Tongue (tissue), 2 donors: ENCODE measurements around the gene FOLR2. TPM values are rescaled to one million over a fixed set of nuclear protein-coding genes. Genes with fewer than 3 reads are reported as not detected.
"Not testable (repeated sequence)": the region's sequence is repeated elsewhere in the genome, so short reads cannot be mapped to it uniquely, and the experiment has no call there.

Source experiments
- DNase-seq: peaks from one replicate; pipeline ENCODE4 v3.0.0-alpha.2; 2015
- total RNA-seq: library from RNA; depleted of rRNA; stranded (reverse); fragments of >200 nt; gene quantifications from one replicate; pipeline ENCODE4 v1.2.3, GENCODE V29; 2014

FOLR2 gene
- 5.6 TPM for total RNA-seq

DNA sequence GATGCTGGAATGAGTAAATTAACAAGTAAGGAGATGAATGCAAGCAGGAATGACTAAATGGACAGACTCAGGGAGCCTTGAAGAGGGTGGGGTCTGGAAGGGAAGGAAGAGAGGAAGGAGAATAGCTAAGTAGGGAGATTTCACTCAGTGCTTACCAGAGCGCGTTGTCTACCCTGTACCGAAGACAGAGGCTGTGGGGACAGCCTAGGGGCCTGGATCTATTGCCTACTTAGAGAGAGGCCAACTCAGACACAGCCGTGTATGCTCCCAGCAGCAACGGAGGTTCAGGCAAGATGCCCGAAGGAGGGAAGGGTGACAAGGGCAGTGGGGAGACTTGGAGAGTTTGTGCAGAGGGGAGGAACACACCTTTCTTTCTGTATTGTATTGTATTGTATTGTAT, at the start of gene FOLR2:
Gene FOLR2, plus strand, starts transcription at position 157 of the 400 bp plus-strand sequence. CDS start 1,791 bp downstream, outside the sequence.
- no peak for DNase-seq

GRCh38 chr11:72169046-72169555, 47.5 kb upstream of the FOLR2 start:
- DNase-seq: not testable (repeated sequence)

DNA sequence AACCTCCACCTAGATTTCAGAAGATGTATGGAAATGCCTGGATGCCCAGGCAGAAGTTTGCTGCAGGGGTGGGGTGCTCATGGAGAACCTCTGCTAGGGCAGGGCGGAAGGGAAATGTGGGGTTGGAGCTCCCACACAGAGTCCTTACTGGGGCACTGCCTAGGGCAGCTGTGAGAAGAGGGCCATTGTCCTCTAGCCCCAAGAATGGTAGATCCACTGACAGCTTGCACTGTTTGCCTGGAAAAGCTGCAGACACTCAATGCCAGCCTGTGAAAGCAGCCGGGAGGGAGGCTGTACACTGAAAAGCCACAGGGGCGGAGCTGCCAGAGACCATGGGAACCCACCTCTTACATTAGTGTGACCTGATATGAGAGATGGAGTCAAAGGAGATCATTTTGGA, 46.8 kb upstream of the FOLR2 start:
- not testable (repeated sequence) for DNase-seq

GRCh38 chr11:72172043-72172442, 44.6 kb upstream of the FOLR2 start:
- not testable (repeated sequence) for DNase-seq

DNA sequence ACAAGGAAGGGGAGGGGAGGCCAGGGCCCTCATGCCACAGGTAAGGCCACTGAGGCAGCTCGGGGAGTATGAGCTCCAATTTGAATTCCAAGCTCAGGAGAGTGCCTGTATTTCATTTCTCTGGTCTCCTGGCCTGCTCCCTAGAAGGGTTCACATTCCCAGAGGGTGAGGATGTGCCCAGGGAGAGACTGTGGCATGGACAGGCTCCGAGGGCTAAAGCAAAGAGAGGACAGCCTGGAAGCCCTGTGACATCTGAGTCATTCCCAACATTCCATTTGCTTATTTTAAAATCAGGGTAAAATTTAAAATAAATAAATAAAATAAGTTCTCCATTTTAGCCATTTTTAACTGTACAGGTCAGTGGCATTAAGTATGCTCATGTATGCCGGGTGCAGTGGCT, 43.3 kb upstream of the FOLR2 start:
- DNase-seq: no peak

DNA sequence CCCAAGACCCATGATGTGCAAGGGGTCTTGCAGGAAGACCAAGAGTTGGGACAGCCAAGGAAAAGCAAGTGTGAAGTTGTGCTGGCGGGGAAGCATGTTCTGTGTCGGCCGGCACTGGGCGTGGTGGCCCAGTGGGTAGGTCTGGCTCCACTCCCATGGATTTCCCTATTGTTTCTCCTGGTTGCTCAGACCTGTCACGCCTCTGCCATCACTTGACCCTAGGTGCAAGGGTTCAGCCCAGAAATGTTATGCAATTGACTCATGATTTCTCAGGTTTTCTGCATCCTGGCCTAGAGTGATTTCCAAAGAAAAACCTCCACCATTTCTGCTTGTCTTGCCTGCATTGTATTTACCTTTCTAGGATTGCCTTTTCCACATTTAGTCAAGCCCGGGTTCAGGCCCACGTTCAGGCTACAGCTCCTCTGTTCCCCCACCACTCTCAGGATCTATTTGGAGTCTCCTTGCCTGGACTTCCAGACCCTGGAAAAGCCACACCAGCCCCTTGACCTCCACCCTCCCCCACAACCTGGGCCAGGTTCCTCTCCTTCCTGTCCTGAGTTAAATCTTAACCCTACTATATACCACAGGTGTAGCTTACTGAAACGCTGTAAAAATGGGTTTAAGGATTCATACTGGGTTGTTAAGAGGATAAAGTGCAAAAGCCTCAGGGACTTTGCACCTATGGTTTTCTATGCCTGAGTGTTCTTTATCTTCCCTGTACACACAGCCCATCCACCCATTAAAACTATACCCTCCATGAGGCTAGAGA, 42.1 kb upstream of the FOLR2 start:
- no peak for DNase-seq

GRCh38 chr11:72177656-72178055, 38.9 kb upstream of the FOLR2 start:
- DNase-seq: no peak

- DNase-seq: no peak
These were observed 37.4 kb upstream of the FOLR2 start for GRCh38 chr11:72179049-72179803.

DNA sequence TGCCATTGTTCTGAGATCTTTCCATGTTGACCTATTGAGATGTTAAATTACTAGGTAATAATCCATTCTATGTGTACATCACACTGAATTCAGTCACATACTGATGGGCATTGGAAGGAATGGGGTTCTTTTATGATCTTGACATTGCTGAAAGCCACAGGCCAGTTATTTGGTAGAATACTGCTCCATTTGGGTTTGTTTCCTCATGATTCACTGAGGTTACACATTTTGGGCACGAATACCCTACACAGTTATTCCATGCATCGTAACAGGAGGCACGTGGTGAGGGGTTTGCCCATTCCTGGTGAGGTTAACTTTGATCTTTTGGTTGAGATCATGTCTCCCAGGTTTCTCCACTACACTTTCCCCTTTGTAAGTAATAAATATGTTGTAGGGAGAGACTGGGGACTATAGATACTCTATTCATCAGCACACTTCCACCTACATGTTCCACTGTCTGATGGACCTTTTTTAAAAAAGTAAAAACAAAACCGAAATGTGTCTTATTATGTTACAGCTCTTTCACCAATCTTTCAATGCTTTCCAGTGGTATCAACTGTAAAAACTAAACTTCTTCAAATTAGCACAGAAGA, 36.7 kb upstream of the FOLR2 start:
- DNase-seq: no peak

DNA sequence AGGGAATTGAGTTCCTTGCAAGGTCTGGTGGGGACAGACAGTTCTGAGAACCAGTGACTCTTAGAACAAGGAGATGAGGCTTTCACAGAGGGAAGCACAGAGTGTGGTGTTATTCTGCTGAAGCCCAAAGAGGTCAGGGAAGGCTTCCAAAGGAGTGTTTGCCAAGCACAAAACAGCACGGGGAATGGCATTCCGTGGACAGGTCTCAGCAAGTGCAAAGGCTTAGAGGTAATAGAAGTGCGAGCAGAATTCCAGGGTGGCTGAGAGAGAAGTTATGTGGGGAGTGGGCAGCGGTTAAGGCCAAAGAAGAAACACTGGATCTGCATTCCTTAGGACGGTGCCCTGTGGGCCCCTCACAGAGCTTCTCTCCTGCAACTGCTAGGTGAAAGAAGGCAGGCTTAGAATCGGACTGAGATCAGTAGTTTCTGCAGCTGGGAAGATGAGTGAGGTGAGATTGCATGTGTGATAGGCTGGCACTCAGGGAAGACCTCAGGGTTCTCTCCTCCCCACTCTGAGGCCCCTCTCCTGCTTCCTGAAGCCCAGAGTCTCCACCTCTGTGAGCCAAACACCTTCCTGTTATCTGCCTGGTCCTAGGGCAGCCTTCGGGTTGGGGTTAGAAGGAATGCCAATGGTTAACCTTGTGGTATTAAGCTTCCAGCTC, 35.6 kb upstream of the FOLR2 start:
- DNase-seq: peak; percentile 27

- DNase-seq: not testable (repeated sequence)
These were observed 35.0 kb upstream of the FOLR2 start for GRCh38 chr11:72181553-72181958.

GRCh38 chr11:72188267-72188666, 28.3 kb upstream of the FOLR2 start:
- no peak for DNase-seq

DNA sequence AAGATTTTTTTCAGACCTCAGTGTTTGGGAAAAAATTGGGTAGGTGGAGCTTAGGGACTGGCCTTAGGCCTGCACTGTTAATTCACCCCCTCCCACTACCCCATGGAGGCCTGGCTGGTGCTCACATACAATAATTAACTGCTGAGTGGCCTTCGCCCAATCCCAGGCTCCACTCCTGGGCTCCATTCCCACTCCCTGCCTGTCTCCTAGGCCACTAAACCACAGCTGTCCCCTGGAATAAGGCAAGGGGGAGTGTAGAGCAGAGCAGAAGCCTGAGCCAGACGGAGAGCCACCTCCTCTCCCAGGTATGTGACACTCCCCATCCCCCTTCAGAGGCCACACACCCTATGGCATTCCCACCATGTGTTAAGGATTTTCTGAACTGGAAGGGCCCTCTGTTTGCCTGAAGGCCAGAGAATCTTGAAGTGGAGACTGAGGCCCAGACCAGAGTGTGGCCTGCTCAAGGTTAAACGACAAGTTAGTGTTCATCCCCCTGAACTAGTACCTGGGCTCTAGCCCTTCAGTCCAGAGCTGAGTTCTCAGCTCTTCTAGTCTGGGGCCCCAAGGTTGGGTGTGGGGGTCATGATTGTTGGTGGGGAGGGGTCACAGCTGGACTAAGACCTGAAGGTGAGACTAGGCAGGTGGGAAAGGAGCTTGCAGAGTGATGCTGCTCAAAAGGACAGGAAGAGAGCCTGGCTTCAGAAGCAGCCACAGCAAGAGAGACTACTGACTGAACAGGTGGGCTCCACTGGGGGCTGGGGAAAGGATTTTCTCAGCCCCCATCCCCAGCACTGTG, 26.9 kb upstream of the FOLR2 start:
- DNase-seq: peak; percentile 77

DNA sequence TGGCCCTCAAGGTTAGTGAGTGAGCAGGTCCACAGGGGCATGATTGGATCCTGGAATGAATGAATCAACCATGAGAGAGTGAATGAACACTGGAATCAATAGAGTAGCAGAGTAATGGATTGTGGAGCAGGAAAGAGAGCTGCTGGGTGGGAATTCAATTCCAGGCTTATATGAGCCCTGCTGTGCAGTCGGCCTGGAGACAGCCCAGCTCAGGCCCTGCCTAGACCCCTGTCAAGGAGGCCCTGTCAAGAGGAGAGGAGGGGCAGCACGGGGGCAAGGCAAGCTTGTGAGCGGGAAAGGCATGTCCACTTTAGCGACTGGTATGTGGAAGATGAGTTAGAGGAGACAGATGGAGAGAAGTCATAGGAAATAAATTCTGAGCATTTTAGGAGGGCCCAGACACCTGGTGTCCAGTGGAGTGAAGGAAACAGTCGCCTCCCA, 25.9 kb upstream of the FOLR2 start:
- peak; percentile 52 for DNase-seq

DNA sequence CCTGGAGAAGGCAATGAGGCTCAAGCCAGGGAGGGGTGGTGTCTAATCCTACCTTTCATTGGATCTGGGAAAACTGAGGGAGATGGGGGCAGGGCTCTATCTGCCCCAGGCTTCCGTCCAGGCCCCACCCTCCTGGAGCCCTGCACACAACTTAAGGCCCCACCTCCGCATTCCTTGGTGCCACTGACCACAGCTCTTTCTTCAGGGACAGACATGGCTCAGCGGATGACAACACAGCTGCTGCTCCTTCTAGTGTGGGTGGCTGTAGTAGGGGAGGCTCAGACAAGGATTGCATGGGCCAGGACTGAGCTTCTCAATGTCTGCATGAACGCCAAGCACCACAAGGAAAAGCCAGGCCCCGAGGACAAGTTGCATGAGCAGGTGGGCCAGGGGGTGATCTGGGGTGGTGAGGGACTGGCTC, 24.6 kb upstream of the FOLR2 start, which contains the start of gene FOLR1:
Gene FOLR1, plus strand, starts transcription at position 180 of the 421 bp plus-strand sequence. Its CDS starts 34 bp downstream, at position 214.
- DNase-seq: peak; percentile 59

DNA sequence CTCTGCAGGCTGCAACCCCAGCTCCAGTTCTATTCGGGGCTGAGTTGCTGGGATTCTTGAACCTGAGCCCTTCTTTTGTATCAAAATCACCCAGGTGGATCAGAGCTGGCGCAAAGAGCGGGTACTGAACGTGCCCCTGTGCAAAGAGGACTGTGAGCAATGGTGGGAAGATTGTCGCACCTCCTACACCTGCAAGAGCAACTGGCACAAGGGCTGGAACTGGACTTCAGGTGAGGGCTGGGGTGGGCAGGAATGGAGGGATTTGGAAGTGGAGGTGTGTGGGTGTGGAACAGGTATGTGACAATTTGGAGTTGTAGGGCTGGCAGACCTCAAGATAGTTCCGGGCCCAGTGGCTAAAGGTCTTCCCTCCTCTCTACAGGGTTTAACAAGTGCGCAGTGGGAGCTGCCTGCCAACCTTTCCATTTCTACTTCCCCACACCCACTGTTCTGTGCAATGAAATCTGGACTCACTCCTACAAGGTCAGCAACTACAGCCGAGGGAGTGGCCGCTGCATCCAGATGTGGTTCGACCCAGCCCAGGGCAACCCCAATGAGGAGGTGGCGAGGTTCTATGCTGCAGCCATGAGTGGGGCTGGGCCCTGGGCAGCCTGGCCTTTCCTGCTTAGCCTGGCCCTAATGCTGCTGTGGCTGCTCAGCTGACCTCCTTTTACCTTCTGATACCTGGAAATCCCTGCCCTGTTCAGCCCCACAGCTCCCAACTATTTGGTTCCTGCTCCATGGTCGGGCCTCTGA, 20.9 kb upstream of the FOLR2 start:
- DNase-seq: no peak

- DNase-seq: not testable (repeated sequence)
These were observed 15.1 kb upstream of the FOLR2 start for GRCh38 chr11:72201445-72201844.

DNA sequence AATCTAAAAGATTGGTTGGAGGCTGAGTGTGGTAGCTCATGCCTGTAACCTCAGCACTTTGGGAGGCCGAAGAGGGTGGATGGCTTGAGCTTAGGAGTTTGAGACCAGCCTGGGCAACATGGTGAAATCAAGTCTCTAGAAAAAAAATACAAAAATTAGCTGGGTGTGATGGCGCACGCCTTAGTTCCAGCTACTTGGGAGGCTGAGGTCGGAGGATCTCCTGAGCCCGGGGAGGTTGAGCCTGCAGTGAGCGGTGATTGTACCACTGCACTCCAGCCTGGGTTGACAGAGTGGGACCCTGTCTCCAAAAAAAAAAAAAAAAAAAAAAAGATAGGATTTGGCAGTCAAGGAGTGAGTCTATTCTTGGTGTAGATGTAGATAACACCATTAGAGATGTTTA, 14.0 kb upstream of the FOLR2 start:
- DNase-seq: no peak

DNA sequence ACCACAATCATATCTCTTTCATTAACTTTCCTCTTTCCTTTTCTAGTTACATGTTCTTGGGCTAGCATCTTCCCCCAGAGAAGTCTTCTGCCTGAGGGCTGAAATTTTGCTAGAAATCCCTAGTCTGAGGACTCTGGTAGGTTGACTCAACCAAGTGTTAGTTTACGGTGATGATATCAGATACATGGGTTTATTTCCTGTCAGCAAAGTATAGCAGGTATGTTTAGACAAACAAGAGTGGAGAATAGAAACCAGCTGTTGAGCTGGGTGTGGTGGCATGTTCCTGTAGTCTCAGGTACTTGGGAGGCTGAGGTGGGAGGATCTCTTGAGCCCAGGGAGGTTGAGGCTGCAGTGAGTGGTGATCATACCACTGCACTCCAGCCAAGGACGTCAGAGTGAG, 13.4 kb upstream of the FOLR2 start:
- no peak for DNase-seq

DNA sequence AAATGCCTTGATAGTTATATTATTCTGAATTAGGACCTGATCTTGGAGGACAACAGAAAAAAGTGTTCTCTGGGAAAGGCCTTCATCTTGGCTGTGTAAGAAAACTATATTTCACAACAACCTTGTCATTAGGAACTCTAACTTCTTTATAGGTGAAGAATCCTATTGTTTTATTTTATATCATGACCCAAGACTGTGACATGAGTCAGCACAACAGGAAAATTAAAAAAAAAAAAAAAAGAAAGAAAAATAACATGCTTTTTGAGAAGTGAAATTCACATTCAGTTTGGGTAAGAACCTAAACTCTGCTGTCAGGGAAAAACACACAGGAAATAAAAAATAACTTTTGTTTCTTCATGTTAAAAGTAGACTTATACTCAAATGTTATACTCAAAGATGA, 11.7 kb upstream of the FOLR2 start:
- DNase-seq: no peak

- DNase-seq: not testable (repeated sequence)
These were observed 9.8 kb upstream of the FOLR2 start for GRCh38 chr11:72206794-72207193.
